Loucy (cell line): ENCODE results near the gene FICD.

ENCODE experiments used
- H2AFZ ChIP-seq: fragments of 200-600 bp; sonication (generic); 2 replicates; pipeline ENCODE4 v1.6.0; 2016; ENCODE audit warnings: antibody characterized with exemption, mild to moderate bottlenecking, low read length, moderate library complexity
- H3F3A ChIP-seq: fragments of 200-600 bp; 2 replicates; pipeline ENCODE4 v1.6.0; 2016; ENCODE audit warnings: antibody characterized with exemption, low read depth, mild to moderate bottlenecking
- H3K27me3 ChIP-seq: fragments of 200-600 bp; sonication (generic); 2 replicates; pipeline ENCODE4 v1.6.1; 2014; ENCODE audit warnings: low read length, mild to moderate bottlenecking; ENCODE audit not compliant: insufficient read depth, poor library complexity, severe bottlenecking
- H3K36me3 ChIP-seq: fragments of 200-600 bp; sonication (generic); 2 replicates; pipeline ENCODE4 v1.6.1; 2016; ENCODE audit warnings: low read length; ENCODE audit not compliant: insufficient read depth
- H3K4me1 ChIP-seq: fragments of 200-600 bp; sonication (generic); 2 replicates; pipeline ENCODE4 v1.5.1; 2014; ENCODE audit warnings: low read length, mild to moderate bottlenecking; ENCODE audit not compliant: insufficient read depth, poor library complexity, severe bottlenecking
- H3K4me2 ChIP-seq: fragments of 200-600 bp; sonication (generic); 2 replicates; pipeline ENCODE4 v1.6.0; 2014; ENCODE audit warnings: antibody characterized with exemption, low read length, low read depth, mild to moderate bottlenecking; ENCODE audit not compliant: poor library complexity, severe bottlenecking
- H3K4me3 ChIP-seq: fragments of 200-600 bp; sonication (generic); 2 replicates; pipeline ENCODE4 v1.5.1; 2014; ENCODE audit warnings: low read length, mild to moderate bottlenecking, mixed read lengths; ENCODE audit not compliant: poor library complexity, severe bottlenecking
- H3K79me2 ChIP-seq: fragments of 200-600 bp; sonication (generic); 2 replicates; pipeline ENCODE4 v1.6.1; 2014; ENCODE audit warnings: low read length; ENCODE audit not compliant: insufficient read depth
- H3K9ac ChIP-seq: fragments of 200-600 bp; sonication (generic); 2 replicates; pipeline ENCODE4 v1.6.0; 2014; ENCODE audit warnings: mild to moderate bottlenecking, low read depth, low read length, moderate library complexity; ENCODE audit not compliant: poor library complexity, severe bottlenecking
- H3K9me2 ChIP-seq: fragments of 200-600 bp; sonication (generic); replicated peaks from 2 replicates; pipeline ENCODE4 v1.6.1; 2016; ENCODE audit warnings: low read depth, low read length, mixed read lengths
- H3K9me3 ChIP-seq: fragments of 200-600 bp; sonication (generic); 2 replicates; pipeline ENCODE4 v1.6.1; 2014; ENCODE audit warnings: mild to moderate bottlenecking, antibody characterized with exemption, low read length, low read depth; ENCODE audit not compliant: insufficient read depth
- H4K20me1 ChIP-seq: fragments of 200-600 bp; sonication (generic); 2 replicates; pipeline ENCODE4 v1.6.0; 2014; ENCODE audit warnings: antibody characterized with exemption, low read length, mild to moderate bottlenecking; ENCODE audit not compliant: insufficient read depth, poor library complexity, severe bottlenecking
- EZH2phosphoT487 ChIP-seq: fragments of 200-600 bp; IDR thresholded peaks from 2 replicates; pipeline ENCODE4 v1.6.1; 2018; ENCODE audit warnings: antibody characterized with exemption, mild to moderate bottlenecking, moderate library complexity, borderline replicate concordance
- TF ChIP-seq, protein P1 (sequence below): fragments of 200-600 bp; sonication (generic); conservative IDR thresholded peaks from 2 replicates; pipeline ENCODE4 v1.5.1; 2014; ENCODE audit warnings: mild to moderate bottlenecking, antibody characterized with exemption, low read length

FICD gene

DNA sequence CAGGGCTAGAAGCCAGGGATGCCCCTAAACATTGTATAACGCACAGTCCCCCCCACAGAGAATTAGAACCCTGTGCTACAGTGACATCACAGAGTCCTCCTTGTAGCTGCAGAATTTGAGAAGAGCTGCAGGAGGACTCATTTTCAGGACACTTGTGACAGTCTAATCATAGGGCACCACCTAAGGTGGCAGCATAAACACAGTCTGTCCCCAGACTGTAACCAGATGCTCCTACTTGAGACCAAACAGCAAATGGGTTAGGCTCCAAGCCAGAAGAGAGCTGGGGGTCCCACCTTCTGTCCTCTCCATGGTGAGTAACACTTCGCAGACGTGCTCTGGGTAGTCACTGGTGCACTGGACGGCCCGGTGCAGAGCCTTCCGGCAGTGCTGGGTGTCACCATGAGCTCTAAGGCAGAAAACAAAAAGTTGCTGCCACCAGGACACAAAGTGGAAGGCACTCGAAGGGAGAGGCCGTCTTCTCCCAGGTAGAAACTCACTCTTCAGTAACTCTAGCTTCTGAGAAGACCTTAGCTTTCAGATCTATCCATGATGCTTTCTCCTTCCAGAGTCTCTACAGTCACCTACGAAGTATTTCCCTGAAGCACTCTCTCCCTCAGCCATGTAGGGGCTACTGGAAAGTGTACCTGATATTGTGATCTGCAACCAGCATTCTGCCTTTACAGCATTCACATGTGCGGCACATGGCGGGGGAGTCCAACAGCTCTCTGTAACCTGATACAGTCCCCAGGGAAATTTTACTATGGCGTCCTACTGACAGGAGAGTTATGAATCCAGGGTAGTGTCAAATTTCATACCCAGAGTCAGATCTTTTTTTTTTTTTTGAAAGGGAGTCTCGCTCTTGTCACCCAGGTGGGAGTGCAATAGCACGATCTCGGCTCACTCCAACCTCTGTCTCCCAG, 17.1 kb downstream of the FICD start:
- Histone ChIP-seq H3K27me3 (no peaks in the 10 kb centered on the region), H3K9me3 (no peaks in the 10 kb centered on the region), H3F3A (no peaks in the 10 kb centered on the region), H3K4me1 (no peaks in the 10 kb centered on the region), H2AFZ (no peak overlapping the region), H3K79me2 (no peaks in the 10 kb centered on the region), H3K9ac (no peak overlapping the region), H3K4me2 (no peak overlapping the region), H3K9me2 (no peaks in the 10 kb centered on the region), H3K4me3 (no peak overlapping the region), H3K36me3 (peaks cover 95% of the 10 kb centered on the region), H4K20me1 (no peaks in the 10 kb centered on the region)
- TF ChIP-seq EZH2phosphoT487, result no peak
- TF ChIP-seq, protein P1, sequence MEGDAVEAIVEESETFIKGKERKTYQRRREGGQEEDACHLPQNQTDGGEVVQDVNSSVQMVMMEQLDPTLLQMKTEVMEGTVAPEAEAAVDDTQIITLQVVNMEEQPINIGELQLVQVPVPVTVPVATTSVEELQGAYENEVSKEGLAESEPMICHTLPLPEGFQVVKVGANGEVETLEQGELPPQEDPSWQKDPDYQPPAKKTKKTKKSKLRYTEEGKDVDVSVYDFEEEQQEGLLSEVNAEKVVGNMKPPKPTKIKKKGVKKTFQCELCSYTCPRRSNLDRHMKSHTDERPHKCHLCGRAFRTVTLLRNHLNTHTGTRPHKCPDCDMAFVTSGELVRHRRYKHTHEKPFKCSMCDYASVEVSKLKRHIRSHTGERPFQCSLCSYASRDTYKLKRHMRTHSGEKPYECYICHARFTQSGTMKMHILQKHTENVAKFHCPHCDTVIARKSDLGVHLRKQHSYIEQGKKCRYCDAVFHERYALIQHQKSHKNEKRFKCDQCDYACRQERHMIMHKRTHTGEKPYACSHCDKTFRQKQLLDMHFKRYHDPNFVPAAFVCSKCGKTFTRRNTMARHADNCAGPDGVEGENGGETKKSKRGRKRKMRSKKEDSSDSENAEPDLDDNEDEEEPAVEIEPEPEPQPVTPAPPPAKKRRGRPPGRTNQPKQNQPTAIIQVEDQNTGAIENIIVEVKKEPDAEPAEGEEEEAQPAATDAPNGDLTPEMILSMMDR, result no peak

GRCh38 chr12:108538146-108538545, 23.1 kb downstream of the FICD start:
- H3K4me2 ChIP-seq, result no peak overlapping the region
- H3K36me3 ChIP-seq, result peaks cover 79% of the 10 kb centered on the region
- H3K79me2 ChIP-seq, result peaks cover 33% of the 10 kb centered on the region; the same call in 1 of the 2 replicates
- peaks cover 28% of the 10 kb centered on the region for H4K20me1 ChIP-seq
- H3F3A ChIP-seq, result no peaks in the 10 kb centered on the region
- H2AFZ ChIP-seq, result no peak overlapping the region
- no peaks in the 10 kb centered on the region for H3K4me1 ChIP-seq
- no peaks in the 10 kb centered on the region for H3K9me2 ChIP-seq
- TF ChIP-seq EZH2phosphoT487, result no peak
- TF ChIP-seq, protein P1, result no peak
- no peaks in the 10 kb centered on the region for H3K9me3 ChIP-seq
- H3K4me3 ChIP-seq, result no peak overlapping the region
- H3K9ac ChIP-seq, result no peak overlapping the region
- H3K27me3 ChIP-seq, result no peaks in the 10 kb centered on the region

- no peak overlapping the region for H3K4me2 ChIP-seq
- H2AFZ ChIP-seq, result no peak overlapping the region
- H3K9ac ChIP-seq, result no peak overlapping the region
- H3K4me1 ChIP-seq, result no peaks in the 10 kb centered on the region
- peaks cover 79% of the 10 kb centered on the region for H3K36me3 ChIP-seq
- TF ChIP-seq EZH2phosphoT487, result no peak
- TF ChIP-seq, protein P1, result no peak
- H3K9me3 ChIP-seq, result no peaks in the 10 kb centered on the region
- H3K4me3 ChIP-seq, result no peak overlapping the region
- peaks cover 28% of the 10 kb centered on the region for H4K20me1 ChIP-seq
- H3K79me2 ChIP-seq, result peaks cover 33% of the 10 kb centered on the region; the same call in 1 of the 2 replicates
- no peaks in the 10 kb centered on the region for H3K9me2 ChIP-seq
- H3F3A ChIP-seq, result no peaks in the 10 kb centered on the region
- H3K27me3 ChIP-seq, result no peaks in the 10 kb centered on the region
Measured at GRCh38 chr12:108538616-108539195, 23.6 kb downstream of the FICD start.
